ENCODE measurements around the gene NCS1. TPM values are rescaled to one million over a fixed set of nuclear protein-coding genes. Genes with fewer than 3 reads are reported as not detected.

NCS1 gene
- total RNA-seq, 2 donors from 2014 or later = 0.12 to 0.31 TPM

DNA sequence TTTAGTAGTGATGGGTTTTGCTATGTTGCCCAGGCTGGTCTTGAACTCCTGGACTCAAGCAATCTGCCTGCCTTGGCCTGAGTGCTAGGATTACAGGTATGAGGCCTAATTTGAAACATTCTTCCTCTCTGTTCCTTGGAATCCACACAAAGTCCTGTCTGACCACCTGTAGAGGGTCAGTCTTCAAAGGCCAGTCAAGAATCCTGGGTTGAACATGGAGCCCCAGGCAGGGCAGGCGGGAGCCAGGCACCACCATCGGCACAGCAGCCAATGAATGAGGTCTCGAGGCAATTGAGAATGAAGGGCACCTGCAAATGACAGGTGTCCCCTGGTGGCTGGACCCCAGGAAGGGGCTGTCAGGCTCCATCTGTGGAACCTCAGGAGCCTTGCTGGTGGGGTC is 17.4 kb upstream of the NCS1 start:
- H3K4me1 Mint-ChIP-seq = no peaks in the 10 kb centered on the region
- no peak overlapping the region for H3K4me3 Mint-ChIP-seq

DNA sequence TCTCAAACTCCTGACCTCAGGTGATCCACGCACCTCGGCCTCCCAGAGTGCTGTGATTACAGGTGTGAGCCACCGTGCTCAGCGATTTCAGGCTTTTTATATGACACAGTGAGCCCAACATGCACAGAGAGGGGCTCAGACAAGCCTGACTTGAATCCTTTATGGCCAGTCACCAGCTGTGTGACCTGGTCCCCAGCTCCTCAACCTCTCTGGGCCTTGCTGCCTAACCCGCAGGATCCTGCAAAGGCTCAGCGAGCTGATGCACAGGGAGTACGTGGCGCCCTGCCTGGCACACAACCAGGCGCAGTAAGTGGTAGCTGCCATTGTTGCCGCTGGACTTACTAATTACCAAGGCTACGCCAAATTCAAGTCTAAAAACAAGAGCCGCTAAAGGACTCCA is 16.6 kb upstream of the NCS1 start:
- H3K4me3 Mint-ChIP-seq = no peak overlapping the region
- ATAC-seq (no peak), DNase-seq (no peak)
- peaks cover 5% of the 10 kb centered on the region for H3K27me3 Mint-ChIP-seq
- no peak overlapping the region for H3K27ac Mint-ChIP-seq
- H3K9me3 ChIP-seq (ENCODE audit: control insufficient read depth, low read length, poor library complexity, severe bottlenecking) = no peaks in the 10 kb centered on the region
- H3K36me3 Mint-ChIP-seq (ENCODE audit: low read depth) = no peaks in the 10 kb centered on the region
- no peaks in the 10 kb centered on the region for H3K4me1 Mint-ChIP-seq

More for the DNA sequence above, 17.4 kb upstream of the NCS1 start:
- Mint-ChIP-seq H3K27me3 (peaks cover under 1% of the 10 kb centered on the region), H3K36me3 (ENCODE audit: low read depth) (no peaks in the 10 kb centered on the region), H3K27ac (no peak overlapping the region)
- DNase-seq (no peak), ATAC-seq (no peak)
- H3K9me3 ChIP-seq (ENCODE audit: control insufficient read depth, low read length, poor library complexity, severe bottlenecking) = no peaks in the 10 kb centered on the region

DNA sequence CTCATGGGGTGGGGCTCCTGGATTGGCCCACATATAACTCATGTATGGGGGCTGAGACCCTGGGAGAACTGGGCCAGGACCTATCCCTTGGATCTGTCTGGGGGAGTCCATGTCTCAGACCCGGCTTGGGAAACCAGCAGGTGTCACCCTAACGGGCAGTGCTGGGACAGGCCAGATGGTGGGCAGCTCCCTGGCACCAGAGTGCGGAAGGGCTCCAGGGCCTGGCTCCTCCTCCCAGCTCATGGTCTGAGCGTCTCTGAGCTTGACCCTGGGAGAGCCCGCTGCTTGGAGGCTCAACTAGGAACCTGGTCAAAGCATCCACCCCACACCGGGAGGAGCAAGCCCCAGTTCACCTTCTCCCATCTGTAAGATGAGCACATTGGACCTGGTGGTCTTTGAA is 15.5 kb upstream of the NCS1 start:
- ATAC-seq = no peak
- H3K27me3 Mint-ChIP-seq = peaks cover 5% of the 10 kb centered on the region
- no peaks in the 10 kb centered on the region for H3K4me1 Mint-ChIP-seq
- DNase-seq = no peak
- no peak overlapping the region for H3K27ac Mint-ChIP-seq
- H3K9me3 ChIP-seq (ENCODE audit: control insufficient read depth, low read length, poor library complexity, severe bottlenecking) = no peaks in the 10 kb centered on the region
- no peak overlapping the region for H3K4me3 Mint-ChIP-seq
- no peaks in the 10 kb centered on the region for H3K36me3 Mint-ChIP-seq (ENCODE audit: low read depth)

DNA sequence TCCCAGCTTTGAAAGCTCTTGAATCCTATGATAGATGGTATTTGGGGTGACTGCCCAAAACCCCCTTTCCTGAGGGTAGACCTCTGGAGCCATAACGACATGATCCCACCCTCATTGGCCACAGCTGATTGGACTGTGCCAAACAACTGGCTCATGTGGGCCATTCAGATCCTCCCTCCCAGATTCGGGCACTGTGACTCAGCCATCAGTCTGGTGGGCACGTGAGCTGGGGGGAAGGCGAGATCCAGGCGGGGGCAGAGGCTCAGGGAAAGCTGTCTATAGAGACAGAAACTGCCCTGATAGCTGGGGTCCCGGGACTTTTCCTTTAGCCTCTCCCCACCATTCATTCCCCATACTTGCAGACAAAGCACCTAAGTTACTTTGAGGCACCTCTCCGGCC is 15.1 kb upstream of the NCS1 start:
- Mint-ChIP-seq H3K36me3 (ENCODE audit: low read depth) (no peaks in the 10 kb centered on the region), H3K4me1 (no peaks in the 10 kb centered on the region), H3K27ac (no peak overlapping the region), H3K27me3 (peaks cover 5% of the 10 kb centered on the region), H3K4me3 (no peak overlapping the region)
- no peaks in the 10 kb centered on the region for H3K9me3 ChIP-seq (ENCODE audit: control insufficient read depth, low read length, poor library complexity, severe bottlenecking)
- DNase-seq (no peak), ATAC-seq (no peak)

DNA sequence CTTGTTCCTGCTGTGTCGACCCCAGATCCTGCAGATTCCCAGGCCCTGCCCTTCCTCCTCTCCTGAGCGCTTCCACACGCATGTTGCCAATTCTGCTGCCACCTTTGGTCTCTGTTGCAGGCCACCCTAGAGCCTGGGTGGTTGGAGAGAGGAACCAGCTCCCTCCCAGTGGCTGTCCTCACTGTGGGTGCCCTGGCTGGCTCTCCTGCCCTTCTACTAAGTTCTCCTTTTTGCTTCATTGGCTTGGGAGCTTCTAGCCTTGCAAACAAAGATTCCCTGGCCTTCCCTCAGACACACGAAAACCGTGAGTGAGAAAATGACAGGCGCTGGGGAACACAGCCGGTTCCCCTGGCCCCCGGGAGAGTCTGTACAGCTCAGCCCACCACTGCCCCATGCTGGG is 14.2 kb upstream of the NCS1 start:
- DNase-seq (no peak), ATAC-seq (no peak)
- Mint-ChIP-seq H3K36me3 (ENCODE audit: low read depth) (no peaks in the 10 kb centered on the region), H3K4me1 (no peaks in the 10 kb centered on the region), H3K27me3 (peaks cover 5% of the 10 kb centered on the region), H3K27ac (no peak overlapping the region), H3K4me3 (no peak overlapping the region)
- H3K9me3 ChIP-seq (ENCODE audit: control insufficient read depth, low read length, poor library complexity, severe bottlenecking) = no peaks in the 10 kb centered on the region

DNA sequence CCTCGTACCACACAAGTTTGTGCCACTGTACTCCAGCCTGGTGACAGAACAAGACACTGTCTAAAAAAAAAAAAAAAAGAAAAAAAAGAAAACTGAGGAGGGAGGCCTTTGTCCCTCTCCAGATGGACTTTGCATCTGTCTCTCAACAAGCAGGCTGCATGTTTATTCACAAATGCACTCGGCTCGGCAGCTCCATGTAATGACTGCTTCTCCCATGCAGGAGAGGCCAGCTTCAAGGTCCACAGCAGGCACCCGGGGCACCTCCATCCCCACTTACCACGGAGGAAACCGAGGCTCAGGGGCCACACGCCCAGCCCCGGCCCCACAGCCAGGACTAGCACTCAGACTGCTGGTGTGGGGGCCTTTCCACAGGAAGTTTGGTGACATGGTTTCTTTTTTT is 13.1 kb upstream of the NCS1 start:
- Mint-ChIP-seq H3K27ac (no peak overlapping the region), H3K4me3 (no peak overlapping the region), H3K27me3 (peaks cover 5% of the 10 kb centered on the region), H3K36me3 (ENCODE audit: low read depth) (peaks cover 2% of the 10 kb centered on the region), H3K4me1 (peaks cover 2% of the 10 kb centered on the region)
- DNase-seq (no peak), ATAC-seq (no peak)
- no peaks in the 10 kb centered on the region for H3K9me3 ChIP-seq (ENCODE audit: control insufficient read depth, low read length, poor library complexity, severe bottlenecking)

DNA sequence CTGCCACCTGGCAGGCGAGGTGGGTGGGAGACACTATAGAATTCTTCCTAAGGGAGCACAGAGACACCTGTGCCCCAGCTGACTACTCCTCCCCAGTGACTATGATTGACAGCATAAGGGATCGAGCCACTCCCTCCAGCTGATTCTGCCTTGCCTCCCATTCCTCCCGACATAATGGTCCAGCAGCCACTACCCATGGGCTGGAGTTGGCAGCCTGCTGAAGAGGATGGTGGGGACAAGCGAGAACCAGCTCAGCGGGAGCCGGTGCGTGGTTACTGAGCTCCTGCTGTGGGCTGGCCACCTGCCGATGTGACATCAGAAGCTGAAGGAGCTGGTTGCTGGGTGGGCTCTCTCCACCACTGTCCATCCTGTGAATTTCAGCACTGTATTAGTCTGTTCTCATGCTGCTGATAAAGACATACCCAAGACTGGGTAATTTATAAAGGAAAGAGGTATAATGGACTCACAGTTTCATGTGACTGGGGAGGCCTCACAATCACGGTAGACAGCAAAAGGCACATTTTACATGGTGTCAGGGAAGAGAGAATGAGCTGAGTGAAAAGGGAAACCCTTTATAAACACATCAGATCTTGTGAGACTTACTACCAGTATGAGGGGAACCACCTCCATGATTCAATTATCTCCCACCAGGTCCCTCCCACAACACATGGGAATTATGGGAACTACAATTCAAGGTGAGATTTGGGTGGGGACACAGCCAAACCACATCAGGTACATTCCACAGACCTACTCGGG is 12.1 kb upstream of the NCS1 start:
- Mint-ChIP-seq H3K4me3 (no peak overlapping the region), H3K4me1 (peaks cover 4% of the 10 kb centered on the region), H3K27me3 (peaks cover 5% of the 10 kb centered on the region), H3K27ac (no peak overlapping the region), H3K36me3 (ENCODE audit: low read depth) (peaks cover 3% of the 10 kb centered on the region)
- no peak for ATAC-seq
- no peak for DNase-seq
- H3K9me3 ChIP-seq (ENCODE audit: control insufficient read depth, low read length, poor library complexity, severe bottlenecking) = no peaks in the 10 kb centered on the region

DNA sequence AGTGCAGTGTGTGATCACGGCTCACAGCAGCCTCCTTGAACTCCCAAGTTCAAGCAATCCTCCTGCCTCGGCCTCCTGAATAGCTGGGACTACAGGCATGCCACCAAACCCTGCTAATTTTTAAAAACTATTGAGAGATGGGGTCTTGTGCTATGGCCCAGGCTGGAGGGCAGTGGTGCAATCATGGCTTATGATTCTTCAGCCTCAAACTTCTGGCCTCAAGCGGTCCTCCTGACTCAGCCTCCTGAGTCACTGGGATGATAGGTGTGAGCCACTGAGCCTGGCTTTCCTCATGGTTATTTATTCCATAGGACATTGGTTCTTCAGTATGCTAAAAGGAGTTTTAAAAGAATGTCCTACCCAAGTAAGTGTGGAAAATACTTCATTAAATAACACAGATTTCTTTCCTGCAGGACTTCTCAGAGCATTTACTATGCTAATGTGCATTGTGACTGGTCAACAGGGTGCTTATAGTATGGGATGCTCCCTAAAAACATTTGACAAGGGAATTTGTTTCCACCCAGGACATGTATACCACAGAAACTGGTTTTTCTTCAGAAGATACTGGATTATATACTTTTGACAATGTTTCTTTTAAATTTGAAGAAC is 11.2 kb upstream of the NCS1 start:
- no peak for DNase-seq
- Mint-ChIP-seq H3K36me3 (ENCODE audit: low read depth) (peaks cover 3% of the 10 kb centered on the region), H3K27ac (no peak overlapping the region), H3K4me3 (no peak overlapping the region), H3K27me3 (peaks cover 5% of the 10 kb centered on the region), H3K4me1 (peaks cover 4% of the 10 kb centered on the region)
- no peak for ATAC-seq
- no peaks in the 10 kb centered on the region for H3K9me3 ChIP-seq (ENCODE audit: control insufficient read depth, low read length, poor library complexity, severe bottlenecking)

DNA sequence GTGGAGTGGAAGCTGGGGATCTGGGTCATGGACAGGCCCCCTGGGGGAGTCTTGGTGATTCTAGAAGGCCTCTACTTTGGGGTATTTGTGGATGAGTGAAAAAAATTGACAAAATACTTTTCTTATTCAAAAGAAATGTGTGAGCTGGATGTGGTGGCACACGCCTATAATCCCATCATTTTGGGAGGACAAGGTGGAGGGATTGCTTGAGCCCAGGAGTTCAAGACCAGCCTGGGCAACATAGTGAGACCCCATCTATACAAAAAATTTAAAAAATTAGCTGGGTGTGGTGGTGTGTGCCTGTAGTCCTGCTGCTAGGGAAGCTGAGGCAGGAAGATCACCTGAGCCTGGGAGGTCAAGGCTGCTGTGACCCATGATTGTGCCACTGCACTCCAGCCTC is 6.6 kb upstream of the NCS1 start:
- no peaks in the 10 kb centered on the region for H3K27me3 Mint-ChIP-seq
- H3K9me3 ChIP-seq (ENCODE audit: control insufficient read depth, low read length, poor library complexity, severe bottlenecking) = no peaks in the 10 kb centered on the region
- no peak for ATAC-seq
- H3K27ac Mint-ChIP-seq = no peak overlapping the region
- peaks cover 6% of the 10 kb centered on the region for H3K36me3 Mint-ChIP-seq (ENCODE audit: low read depth)
- no peak overlapping the region for H3K4me3 Mint-ChIP-seq
- no peak for DNase-seq
- H3K4me1 Mint-ChIP-seq = peaks cover 13% of the 10 kb centered on the region

DNA sequence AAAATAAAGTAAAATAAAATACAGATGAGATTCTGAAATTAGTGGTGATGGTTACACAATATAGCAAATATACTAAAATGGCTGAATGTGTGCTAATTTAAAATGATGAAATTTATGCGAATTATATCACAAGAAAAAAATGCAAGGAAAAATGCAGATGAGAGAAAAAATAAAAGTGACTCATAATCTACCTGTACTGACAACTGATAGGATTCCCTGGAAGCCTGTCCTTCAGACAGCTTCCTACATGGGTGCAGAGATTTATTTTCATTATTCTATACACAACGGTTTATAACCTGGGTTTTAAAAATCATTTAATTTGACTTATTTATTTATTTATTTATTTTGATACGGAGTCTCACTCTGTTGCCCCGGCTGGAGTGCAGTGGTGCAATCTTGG is 5.8 kb upstream of the NCS1 start:
- DNase-seq (no peak), ATAC-seq (no peak)
- H3K4me3 Mint-ChIP-seq = no peak overlapping the region
- H3K27ac Mint-ChIP-seq = no peak overlapping the region
- H3K9me3 ChIP-seq (ENCODE audit: control insufficient read depth, low read length, poor library complexity, severe bottlenecking) = no peaks in the 10 kb centered on the region
- peaks cover 6% of the 10 kb centered on the region for H3K36me3 Mint-ChIP-seq (ENCODE audit: low read depth)
- peaks cover 17% of the 10 kb centered on the region for H3K4me1 Mint-ChIP-seq
- H3K27me3 Mint-ChIP-seq = no peaks in the 10 kb centered on the region

DNA sequence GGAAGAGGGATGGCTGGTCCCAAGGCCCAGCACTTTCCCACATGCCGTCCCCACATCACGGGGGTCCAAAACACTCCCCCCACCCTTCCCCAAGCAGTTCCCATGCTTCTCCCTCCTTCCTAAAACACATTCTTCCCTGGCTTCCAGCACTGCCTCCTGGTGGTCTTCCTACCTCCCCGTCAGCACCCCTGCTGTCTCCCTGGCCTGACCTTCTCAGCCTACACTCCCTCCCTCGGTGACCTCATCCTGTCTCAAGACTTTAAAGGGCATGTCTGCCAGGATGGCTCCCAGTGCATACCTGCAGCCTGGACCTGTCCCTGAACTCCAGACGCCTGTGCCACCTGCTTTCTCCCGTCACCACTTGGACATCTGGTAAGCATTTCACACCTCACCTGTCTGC is 4.3 kb upstream of the NCS1 start:
- ATAC-seq (no peak), DNase-seq (no peak)
- Mint-ChIP-seq H3K4me3 (no peak overlapping the region), H3K27ac (peak overlapping the region; percentile 49), H3K36me3 (ENCODE audit: low read depth) (peaks cover 6% of the 10 kb centered on the region), H3K27me3 (no peaks in the 10 kb centered on the region), H3K4me1 (peaks cover 17% of the 10 kb centered on the region)
- H3K9me3 ChIP-seq (ENCODE audit: control insufficient read depth, low read length, poor library complexity, severe bottlenecking) = no peaks in the 10 kb centered on the region

DNA sequence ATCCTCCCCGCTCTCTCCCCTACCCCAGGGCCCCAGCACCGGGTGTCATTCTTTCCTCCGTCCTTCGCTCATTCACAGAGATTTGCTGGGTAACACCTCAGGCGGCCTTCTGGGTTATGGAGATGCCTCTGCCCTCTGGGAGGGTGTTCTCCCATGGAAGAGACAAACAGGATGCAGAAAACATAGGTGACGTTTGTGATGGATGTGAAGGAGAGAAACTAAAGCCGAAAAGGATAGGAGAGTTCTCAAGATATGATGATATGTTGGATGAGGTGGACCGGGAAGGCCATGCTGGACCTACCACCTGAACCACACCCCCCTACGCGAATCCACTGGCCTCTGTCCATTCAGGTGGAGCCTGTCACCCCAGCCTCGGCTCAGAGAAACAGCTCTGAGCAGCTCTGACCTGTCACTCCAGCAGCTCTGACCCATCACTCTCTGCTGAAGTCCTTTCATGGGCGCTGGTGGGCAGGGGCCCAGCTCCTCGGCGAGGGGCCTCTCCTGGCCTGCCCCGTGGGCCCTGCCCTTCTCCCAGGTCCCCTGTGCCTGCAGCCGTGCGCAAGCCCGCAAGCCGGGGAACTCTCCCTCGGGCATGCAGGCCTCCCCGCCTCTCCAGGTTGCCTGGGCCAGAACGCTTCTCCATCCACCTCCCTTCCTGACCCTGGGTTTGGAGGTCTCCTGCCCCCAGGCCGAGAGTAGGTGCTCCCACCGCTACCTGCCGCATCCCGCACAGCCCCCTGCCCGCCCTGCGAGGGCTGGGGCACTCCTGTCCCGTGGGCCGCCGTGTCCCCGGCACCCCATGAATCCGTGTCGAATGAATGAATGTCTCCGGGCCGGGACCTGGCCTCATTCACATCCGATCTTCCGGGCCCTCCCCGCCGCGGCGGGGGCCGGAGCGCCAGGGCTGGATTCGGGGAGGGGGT is 717 bp upstream of the NCS1 start:
- ATAC-seq (peak; percentile 6), DNase-seq (no peak)
- peaks cover 15% of the 10 kb centered on the region for H3K4me1 Mint-ChIP-seq
- no peak overlapping the region for H3K27ac Mint-ChIP-seq
- H3K36me3 Mint-ChIP-seq (ENCODE audit: low read depth) = peaks cover 2% of the 10 kb centered on the region
- peaks cover 13% of the 10 kb centered on the region for H3K27me3 Mint-ChIP-seq
- H3K4me3 Mint-ChIP-seq = peak overlapping the region; percentile 71
- no peaks in the 10 kb centered on the region for H3K9me3 ChIP-seq (ENCODE audit: control insufficient read depth, low read length, poor library complexity, severe bottlenecking)

DNA sequence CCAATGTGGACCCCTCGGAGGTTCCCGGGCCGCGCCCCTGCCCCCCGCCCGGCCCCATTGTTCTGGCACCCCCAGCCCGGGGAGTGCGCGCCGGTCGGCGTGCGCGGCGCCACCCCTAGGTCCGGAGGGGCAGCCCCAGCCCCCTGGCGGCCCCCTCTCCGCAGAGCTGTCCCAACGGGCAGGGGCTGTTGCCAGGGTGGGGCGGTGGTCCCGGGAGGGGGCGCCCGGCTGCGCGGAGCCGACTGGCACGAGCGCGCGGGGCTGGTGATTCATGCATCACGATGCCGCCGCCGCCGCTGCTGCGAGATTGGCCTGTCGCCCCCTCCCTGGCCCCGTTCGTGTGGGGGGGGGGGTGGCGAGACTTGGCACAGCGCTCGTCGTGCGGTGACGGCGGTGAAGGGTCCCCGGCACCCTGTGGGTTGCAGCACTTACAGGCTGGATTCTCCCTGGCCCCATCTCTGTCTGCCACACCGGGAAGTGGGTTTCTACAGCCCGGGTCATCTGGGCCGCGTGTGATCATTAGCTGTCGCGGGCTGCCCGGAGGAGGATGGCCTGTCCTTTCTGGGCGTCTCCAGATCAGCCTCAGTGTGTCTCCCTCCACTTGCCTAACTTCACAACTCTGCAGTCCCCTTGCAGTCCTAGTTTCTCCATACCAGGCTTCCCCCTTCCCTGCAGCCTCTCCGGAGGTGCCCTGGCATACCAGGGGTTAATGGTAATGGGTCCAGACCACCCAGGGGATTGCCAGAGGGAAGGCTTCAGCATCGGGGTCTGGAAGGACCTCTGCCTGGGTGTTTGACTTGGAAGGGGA is 858 bp downstream of the NCS1 start:
- peak; percentile 49 for ATAC-seq
- H3K27ac Mint-ChIP-seq = no peak overlapping the region
- H3K4me1 Mint-ChIP-seq = peaks cover 10% of the 10 kb centered on the region

More for the DNA sequence above, 858 bp downstream of the NCS1 start:
- peak overlapping the region; percentile 84 for H3K4me3 Mint-ChIP-seq
- H3K9me3 ChIP-seq (ENCODE audit: control insufficient read depth, low read length, poor library complexity, severe bottlenecking) = no peaks in the 10 kb centered on the region
- peak in 2 of 3 donors; percentile 21 to 36 for DNase-seq
- H3K36me3 Mint-ChIP-seq (ENCODE audit: low read depth) = no peaks in the 10 kb centered on the region
- H3K27me3 Mint-ChIP-seq = peaks cover 13% of the 10 kb centered on the region
